HCT116 (cell line): ENCODE data around the gene CATSPERZ. TPM values are rescaled to one million over a fixed set of nuclear protein-coding genes. Genes with fewer than 3 reads are reported as not detected.

ENCODE experiments used
- ATAC-seq: fragments of 200-7000 bp; cut with Tn5 transposase; 2 replicates; pipeline ENCODE4 v1.9.1; 2020; ENCODE audit warnings: mild to moderate bottlenecking, moderate library complexity
- BruUV-seq: library from RNA; stranded (reverse); fragments of 400-500 nt; replicated peaks from 2 replicates; lab custom pipeline; 2021; lab: Mats Ljungman, UMichigan
- CTCF ChIA-PET: fragments of 300-600 bp; sonication (Branson Sonifier 250); formaldehyde crosslinking; loops from one replicate; lab custom pipeline; 2021; ENCODE audit warnings: antibody characterized with exemption; lab: Charles Lee
- POLR2A ChIA-PET: fragments of 300-600, 350-600 bp; sonication (Branson Sonifier 250); formaldehyde crosslinking; loops from one replicate; lab custom pipeline; 2021; ENCODE audit warnings: antibody characterized with exemption; lab: Charles Lee
- RAD21 ChIA-PET, 2 experiments: fragments of 300-600 bp; sonication (Branson Sonifier 250); formaldehyde crosslinking; loops; one replicate each; lab custom pipeline; 2023; ENCODE audit warnings: low total read pairs in 2 of 2; ENCODE audit not compliant: uncharacterized antibody in 2 of 2, unreplicated experiment in 2 of 2, low non-redundant PET in 1 of 2; lab: Charles Lee
- DNase-seq: peaks from one replicate; pipeline ENCODE4 v3.0.0-alpha.2; 2010; ENCODE audit warnings: low read depth, low spot score
- H2AFZ ChIP-seq: fragments of 200-600 bp; shearing (Covaris generic), sonication (generic); 2 replicates; pipeline ENCODE4 v1.6.1; 2017; ENCODE audit warnings: low read depth, mixed run types, mixed read lengths, antibody characterized with exemption, low read length; ENCODE audit not compliant: poor library complexity, severe bottlenecking
- H3K27ac ChIP-seq: 2 replicates; pipeline ENCODE4 v1.5.1; 2012; ENCODE audit warnings: low read depth, low read length
- H3K27me3 ChIP-seq: fragments of 200-600 bp; sonication (generic); 2 replicates; pipeline ENCODE4 v1.6.1; 2016; ENCODE audit warnings: mixed run types, low read length, mixed read lengths; ENCODE audit not compliant: insufficient read depth
- H3K36me3 ChIP-seq, 2 experiments: fragments of 200-500 bp in 1 of 2; fragments of 200-600 bp in 1 of 2; sonication (Bioruptor generic) in 1 of 2; sonication (generic) in 1 of 2; 2 replicates each; pipeline versions ENCODE4 v1.5.1 to v1.6.1; 2014 to 2016; ENCODE audit warnings: low read length in 2 of 2, inconsistent platforms in 1 of 2, mixed read lengths in 1 of 2, mixed run types in 1 of 2; ENCODE audit not compliant: insufficient read depth in 2 of 2, control insufficient read depth in 1 of 2
- H3K4me1 ChIP-seq, 2 experiments: fragments of 200-600 bp in 1 of 2; sonication (generic) in 1 of 2; 2 replicates each; pipeline versions ENCODE4 v1.5.1 to v1.6.1; 2012 to 2017; ENCODE audit warnings: low read length in 2 of 2, inconsistent platforms in 1 of 2, mild to moderate bottlenecking in 1 of 2, mixed read lengths in 1 of 2, mixed run types in 1 of 2, moderate library complexity in 1 of 2; ENCODE audit not compliant: insufficient read depth in 2 of 2, control insufficient read depth in 1 of 2
- H3K4me2 ChIP-seq: fragments of 200-600 bp; sonication (generic); 2 replicates; pipeline ENCODE4 v1.6.1; 2017; ENCODE audit warnings: mixed run types, low read length, mixed read lengths
- H3K4me3 ChIP-seq, 2 experiments: fragments of 200-600 bp in 1 of 2; sonication (generic) in 1 of 2; replicated peaks in 1 of 2; 2 replicates each; pipeline ENCODE4 v1.5.1; 2011 to 2016; ENCODE audit warnings: low read length in 2 of 2, control low read depth in 1 of 2, low read depth in 1 of 2, mild to moderate bottlenecking in 1 of 2, mixed read lengths in 1 of 2, mixed run types in 1 of 2
- H3K79me2 ChIP-seq: fragments of 200-600 bp; sonication (generic); 2 replicates; pipeline ENCODE4 v1.6.1; 2017; ENCODE audit warnings: mild to moderate bottlenecking, mixed run types, low read length, moderate library complexity, mixed read lengths; ENCODE audit not compliant: insufficient read depth
- H3K9ac ChIP-seq: fragments of 200-600 bp; sonication (generic); 2 replicates; pipeline ENCODE4 v1.6.1; 2016; ENCODE audit warnings: low read length, mixed read lengths
- H3K9me2 ChIP-seq: fragments of 200-600 bp; sonication (generic), shearing (Covaris generic); 2 replicates; pipeline ENCODE4 v1.6.1; 2017; ENCODE audit warnings: mixed run types, mild to moderate bottlenecking, moderate library complexity; ENCODE audit not compliant: insufficient read depth
- H3K9me3 ChIP-seq, 2 experiments: fragments of 200-500 bp in 1 of 2; fragments of 200-600 bp in 1 of 2; sonication (Bioruptor generic) in 1 of 2; sonication (generic) in 1 of 2; 2 replicates each; pipeline ENCODE4 v1.6.1; 2014 to 2017; ENCODE audit warnings: low read length in 2 of 2, mixed read lengths in 2 of 2, inconsistent platforms in 1 of 2, low read depth in 1 of 2, mild to moderate bottlenecking in 1 of 2, mixed run types in 1 of 2, moderate library complexity in 1 of 2; ENCODE audit not compliant: control insufficient read depth in 1 of 2, insufficient read depth in 1 of 2
- H4K20me1 ChIP-seq: fragments of 200-600 bp; sonication (generic), shearing (Covaris generic); 2 replicates; pipeline ENCODE4 v1.6.1; 2017; ENCODE audit warnings: mixed run types, mild to moderate bottlenecking, moderate library complexity; ENCODE audit not compliant: insufficient read depth
- ATF3 ChIP-seq: IDR thresholded peaks from 2 replicates; pipeline ENCODE4 v1.6.1; 2012
- CTCF ChIP-seq, 3 experiments: fragments of 200-600 bp in 1 of 3; sonication (generic) in 1 of 3; IDR thresholded peaks in 2 of 3; conservative IDR thresholded peaks in 1 of 3; 2 replicates each; pipeline ENCODE4 v1.5.1; 2012 to 2017; ENCODE audit warnings: low read depth in 2 of 3, low read length in 2 of 3, antibody characterized with exemption in 1 of 3, borderline replicate concordance in 1 of 3, control low read depth in 1 of 3, mild to moderate bottlenecking in 1 of 3, mixed read lengths in 1 of 3, mixed run types in 1 of 3, moderate library complexity in 1 of 3; ENCODE audit not compliant: insufficient read depth in 1 of 3
- EGR1 ChIP-seq: IDR thresholded peaks from 2 replicates; pipeline ENCODE4 v1.6.1; 2012; ENCODE audit warnings: low read depth
- EZH2phosphoT487 ChIP-seq: fragments of 200-600 bp; IDR thresholded peaks from 2 replicates; pipeline ENCODE4 v1.6.1; 2018; ENCODE audit warnings: antibody characterized with exemption, borderline replicate concordance
- POLR2A ChIP-seq: IDR thresholded peaks from 2 replicates; pipeline ENCODE4 v1.7.0; 2011; ENCODE audit warnings: borderline replicate concordance; ENCODE audit not compliant: insufficient read depth, insufficient read length; ENCODE audit errors: extremely low read depth
- POLR2AphosphoS5 ChIP-seq: IDR thresholded peaks from 2 replicates; pipeline ENCODE4 v1.6.1; 2011; ENCODE audit warnings: mild to moderate bottlenecking, low read depth, low read length, moderate library complexity
- RAD21 ChIP-seq: IDR thresholded peaks from 2 replicates; pipeline ENCODE4 v1.6.1; 2012; ENCODE audit warnings: low read depth, mild to moderate bottlenecking
- SIN3A ChIP-seq: IDR thresholded peaks from 2 replicates; pipeline ENCODE4 v1.6.1; 2012; ENCODE audit warnings: low read depth
- SRF ChIP-seq: IDR thresholded peaks from 2 replicates; pipeline ENCODE4 v1.6.1; 2012; ENCODE audit warnings: low read depth
- ZFX ChIP-seq: fragments of 450-650 bp; IDR thresholded peaks from 2 replicates; pipeline ENCODE4 v1.6.1; 2017
- intact Hi-C: fragments of 100-400 bp; cut with micrococcal nuclease; formaldehyde crosslinking; loops from 2 replicates; pipeline ENCODE4 v1.10.0; 2022
- total RNA-seq: library from RNA; stranded (reverse); gene quantifications from one replicate; pipeline ENCODE4 v1.2.1, GENCODE V29; 2021; ENCODE audit not compliant: unreplicated experiment
- TF ChIP-seq, protein P1 (sequence below): IDR thresholded peaks from 2 replicates; pipeline ENCODE4 v1.6.1; 2012

The CATSPERZ gene
- total RNA-seq, 1 experiment from 2014 or later, result 1.7 TPM

GRCh38 chr11:64250415-64251015, 49.6 kb upstream of the CATSPERZ start:
- POLR2A ChIA-PET, result interaction anchor here (1.0 to 1.6 kb wide), 3 partner anchors 9 to 68 kb away, joined by 4 to 6 read pairs (median 4); partner anchors contain the start of genes FKBP2 and PRDX5
- H3K27me3 ChIP-seq, result no peaks in the 10 kb centered on the region
- CTCF ChIA-PET, result interaction anchor here (1.1 to 1.9 kb wide), 6 partner anchors 8 to 106 kb away, joined by 3 to 7 read pairs (median 4); partner anchors contain the start of gene FKBP2
- no peaks in the 10 kb centered on the region for H3K9me3 ChIP-seq
- H3K27ac ChIP-seq, result peak overlapping the region; percentile 89; the same call in 1 of the 2 replicates
- H3K4me1 ChIP-seq, result peaks cover 24 to 58% of the 10 kb centered on the region in 2 experiments
- H3K4me3 ChIP-seq, result peak overlapping the region; percentile 62 to 98
- ATAC-seq, result peak; percentile 18
- no TSS peak for BruUV-seq
- H3K36me3 ChIP-seq, result peaks cover 2 to 13% of the 10 kb centered on the region in 2 experiments; a peak in 2 of 4 replicates
- H3K9me2 ChIP-seq, result no peaks in the 10 kb centered on the region
- intact Hi-C loops, result loop anchor here (2.0 kb wide), 1 partner anchor 54 kb away; the partner anchor contains the start of gene ESRRA
- H3K9ac ChIP-seq, result peak overlapping the region; percentile 97
- DNase-seq, result no peak
- no peak for TF ChIP-seq ZFX
- no peak for TF ChIP-seq RAD21
- no peak for TF ChIP-seq POLR2AphosphoS5
- TF ChIP-seq ATF3, result no peak
- H4K20me1 ChIP-seq, result no peaks in the 10 kb centered on the region
- H2AFZ ChIP-seq, result no peak overlapping the region
- H3K4me2 ChIP-seq, result peak overlapping the region; percentile 95
- RAD21 ChIA-PET, result no interaction called here
- H3K79me2 ChIP-seq, result peaks cover 44% of the 10 kb centered on the region

- no peaks in the 10 kb centered on the region for H3K9me2 ChIP-seq
- ChIA-PET POLR2A (interaction anchor here (0.9 to 1.9 kb wide), 3 partner anchors 16 to 66 kb away, joined by 3 to 10 read pairs (median 7); partner anchors contain the start of genes PRDX5 and TRMT112), CTCF (interaction anchor here (1.1 to 1.8 kb wide), 7 partner anchors 10 to 105 kb away, joined by 3 to 11 read pairs (median 4); partner anchors contain the start of genes FKBP2, NUDT22 and TRPT1), RAD21 (interaction anchor here in 1 of 2 experiments (1.3 kb wide), 1 partner anchor 47 kb away, joined by 4 read pairs; no protein-coding TSS in a partner anchor)
- H3K9me3 ChIP-seq, result no peaks in the 10 kb centered on the region
- peak within 1 kb of the TSS; percentile 97 for H3K9ac ChIP-seq
- peaks cover 24 to 61% of the 10 kb centered on the region in 2 experiments for H3K4me1 ChIP-seq
- H4K20me1 ChIP-seq, result no peaks in the 10 kb centered on the region
- peak within 1 kb of the TSS; percentile 96 to 98 for H3K4me3 ChIP-seq
- peak; percentile 59 for ATAC-seq
- no peak within 1 kb of the TSS for H2AFZ ChIP-seq
- BruUV-seq, result no TSS peak
- peak within 1 kb of the TSS; percentile 89 for H3K27ac ChIP-seq
- no peak for DNase-seq
- H3K36me3 ChIP-seq, result peaks cover 6 to 20% of the 10 kb centered on the region in 2 experiments; a peak in 3 of 4 replicates
- H3K27me3 ChIP-seq, result no peaks in the 10 kb centered on the region
- intact Hi-C loops, result loop anchor here (2.0 kb wide), 1 partner anchor 54 kb away; the partner anchor contains the start of gene ESRRA
- H3K79me2 ChIP-seq, result peaks cover 37% of the 10 kb centered on the region
- peak within 1 kb of the TSS; percentile 95 for H3K4me2 ChIP-seq
- TF ChIP-seq, protein P1, sequence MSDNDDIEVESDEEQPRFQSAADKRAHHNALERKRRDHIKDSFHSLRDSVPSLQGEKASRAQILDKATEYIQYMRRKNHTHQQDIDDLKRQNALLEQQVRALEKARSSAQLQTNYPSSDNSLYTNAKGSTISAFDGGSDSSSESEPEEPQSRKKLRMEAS, result no peak
- TF ChIP-seq RAD21 (no peak), ZFX (peak; percentile 20; the same call in 1 of the 2 replicates), SRF (no peak), EZH2phosphoT487 (no peak), EGR1 (no peak), SIN3A (no peak), POLR2A (peak; percentile 66), POLR2AphosphoS5 (peak; percentile 87), CTCF (IDR thresholded peaks at IDR 0.05 in 2 of 3, conservative IDR thresholded peaks at IDR 0.05 in 1 of 3; ENCODE audit: borderline replicate concordance in 1 of 3, insufficient read depth in 1 of 3, low read depth in 2 of 3, low read length in 2 of 3) (peak in 2 of 3 experiments; percentile 52 to 66; a peak in 4 of 6 replicates)
Measured at GRCh38 chr11:64251016-64251752, 49.0 kb upstream of the CATSPERZ start, which contains the start of gene PLCB3. Gene PLCB3 (plus strand): TSS chr11:64251530. CDS start chr11:64251650, 120 bp downstream.
